ENCODE results near the gene TUBB1.

TUBB1 gene

DNA sequence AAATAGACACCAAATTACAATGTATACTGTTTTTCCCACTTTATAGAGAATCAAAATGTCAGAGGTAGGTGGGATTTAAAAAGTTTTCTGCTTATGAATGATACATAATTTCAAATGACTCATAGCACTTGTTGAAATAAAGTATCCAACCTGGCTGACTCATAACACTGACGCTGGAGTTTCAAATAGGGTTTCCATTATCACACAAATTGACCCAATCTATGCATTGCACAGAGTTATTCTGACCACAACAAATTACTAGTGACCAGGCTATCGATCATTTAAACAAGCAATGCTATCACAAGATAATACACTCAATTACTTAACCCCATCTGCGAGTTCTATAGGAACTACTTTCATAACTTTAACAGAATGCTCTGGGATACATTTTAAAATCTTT is 55.2 kb downstream of the TUBB1 start:
- TF ChIP-seq ZNF776 (tag by site-specific recombination; IDR thresholded peaks at IDR 0.05; ENCODE audit: borderline replicate concordance): no peak
- no peak for TF ChIP-seq ZNF510 (tag by site-specific recombination; IDR thresholded peaks at IDR 0.05; ENCODE audit: insufficient replicate concordance)
- TF ChIP-seq ZNF544 (tag by site-specific recombination; IDR thresholded peaks at IDR 0.05): no peak
- no peak for TF ChIP-seq ZNF114 (tag by site-specific recombination; IDR thresholded peaks at IDR 0.05)
- TF ChIP-seq RBAK (tag by site-specific recombination; IDR thresholded peaks at IDR 0.05): no peak
- TF ChIP-seq, protein P1, sequence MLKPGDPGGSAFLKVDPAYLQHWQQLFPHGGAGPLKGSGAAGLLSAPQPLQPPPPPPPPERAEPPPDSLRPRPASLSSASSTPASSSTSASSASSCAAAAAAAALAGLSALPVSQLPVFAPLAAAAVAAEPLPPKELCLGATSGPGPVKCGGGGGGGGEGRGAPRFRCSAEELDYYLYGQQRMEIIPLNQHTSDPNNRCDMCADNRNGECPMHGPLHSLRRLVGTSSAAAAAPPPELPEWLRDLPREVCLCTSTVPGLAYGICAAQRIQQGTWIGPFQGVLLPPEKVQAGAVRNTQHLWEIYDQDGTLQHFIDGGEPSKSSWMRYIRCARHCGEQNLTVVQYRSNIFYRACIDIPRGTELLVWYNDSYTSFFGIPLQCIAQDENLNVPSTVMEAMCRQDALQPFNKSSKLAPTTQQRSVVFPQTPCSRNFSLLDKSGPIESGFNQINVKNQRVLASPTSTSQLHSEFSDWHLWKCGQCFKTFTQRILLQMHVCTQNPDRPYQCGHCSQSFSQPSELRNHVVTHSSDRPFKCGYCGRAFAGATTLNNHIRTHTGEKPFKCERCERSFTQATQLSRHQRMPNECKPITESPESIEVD (tag by site-specific recombination; IDR thresholded peaks at IDR 0.05): peak; percentile 67; the same call in 1 of the 2 replicates
- TF ChIP-seq ZNF626 (tag by site-specific recombination; IDR thresholded peaks at IDR 0.05): no peak
- TF ChIP-seq ZNF248 (tag by site-specific recombination; IDR thresholded peaks at IDR 0.05): no peak
- no peak for TF ChIP-seq EGR2 (tag by site-specific recombination; IDR thresholded peaks at IDR 0.05; ENCODE audit: low read depth)
- no peak for TF ChIP-seq ZNF555 (tag by site-specific recombination; conservative IDR thresholded peaks at IDR 0.05)
- TF ChIP-seq ZNF747 (tag by site-specific recombination; IDR thresholded peaks at IDR 0.05): no peak
- no peak for TF ChIP-seq GLI4 (tag by site-specific recombination; IDR thresholded peaks at IDR 0.05)
- TF ChIP-seq HOXC10 (CRISPR knock-in tag; IDR thresholded peaks at IDR 0.05): no peak
- no peak for TF ChIP-seq ZNF560 (tag by site-specific recombination; IDR thresholded peaks at IDR 0.05; ENCODE audit: borderline replicate concordance)
- 0 out of 2 replicates have a peak, but pooled peaks have one; percentile 31 for TF ChIP-seq SP7 (tag by site-specific recombination; IDR thresholded peaks at IDR 0.05)
- TF ChIP-seq ZNF830 (tag by site-specific recombination; IDR thresholded peaks at IDR 0.05; ENCODE audit: low read depth): no peak
- TF ChIP-seq ZNF16 (tag by site-specific recombination; IDR thresholded peaks at IDR 0.05; ENCODE audit: low read depth): no peak
- TF ChIP-seq ZBTB1 (tag by site-specific recombination; IDR thresholded peaks at IDR 0.05): no peak
- peak; percentile 86 for TF ChIP-seq SCRT2 (tag by site-specific recombination; IDR thresholded peaks at IDR 0.05)
- TF ChIP-seq, protein P2, sequence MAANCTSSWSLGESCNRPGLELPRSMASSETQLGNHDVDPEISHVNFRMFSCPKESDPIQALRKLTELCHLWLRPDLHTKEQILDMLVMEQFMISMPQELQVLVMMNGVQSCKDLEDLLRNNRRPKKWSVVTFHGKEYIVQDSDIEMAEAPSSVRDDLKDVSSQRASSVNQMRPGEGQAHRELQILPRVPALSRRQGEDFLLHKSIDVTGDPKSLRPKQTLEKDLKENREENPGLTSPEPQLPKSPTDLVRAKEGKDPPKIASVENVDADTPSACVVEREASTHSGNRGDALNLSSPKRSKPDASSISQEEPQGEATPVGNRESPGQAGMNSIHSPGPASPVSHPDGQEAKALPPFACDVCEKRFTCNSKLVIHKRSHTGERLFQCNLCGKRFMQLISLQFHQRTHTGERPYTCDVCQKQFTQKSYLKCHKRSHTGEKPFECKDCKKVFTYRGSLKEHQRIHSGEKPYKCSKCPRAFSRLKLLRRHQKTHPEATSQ (tag by site-specific recombination; IDR thresholded peaks at IDR 0.05): no peak
- ChIA-PET CTCF (no interaction called here), POLR2A (interaction anchor here (0.7 kb wide), 1 partner anchor 42 kb away, joined by 3 read pairs; the partner anchor contains the start of gene ATP5F1E)
- no peaks in the 10 kb centered on the region for H3K4me1 ChIP-seq (ENCODE audit: control insufficient read depth, insufficient read depth, low read length)
- H3K36me3 ChIP-seq (ENCODE audit: control insufficient read depth in 2 of 2, insufficient read depth in 1 of 2, low read length in 2 of 2): no peaks in the 10 kb centered on the region
- no peaks in the 10 kb centered on the region for H3K9me3 ChIP-seq (ENCODE audit: control insufficient read depth, insufficient read depth, low read depth, low read length)
- no peak overlapping the region for H3K27ac ChIP-seq (ENCODE audit: extremely low read depth, low read depth, low read length)
- no peak overlapping the region for H3K4me3 ChIP-seq (ENCODE audit: low read depth, low read length)

DNA sequence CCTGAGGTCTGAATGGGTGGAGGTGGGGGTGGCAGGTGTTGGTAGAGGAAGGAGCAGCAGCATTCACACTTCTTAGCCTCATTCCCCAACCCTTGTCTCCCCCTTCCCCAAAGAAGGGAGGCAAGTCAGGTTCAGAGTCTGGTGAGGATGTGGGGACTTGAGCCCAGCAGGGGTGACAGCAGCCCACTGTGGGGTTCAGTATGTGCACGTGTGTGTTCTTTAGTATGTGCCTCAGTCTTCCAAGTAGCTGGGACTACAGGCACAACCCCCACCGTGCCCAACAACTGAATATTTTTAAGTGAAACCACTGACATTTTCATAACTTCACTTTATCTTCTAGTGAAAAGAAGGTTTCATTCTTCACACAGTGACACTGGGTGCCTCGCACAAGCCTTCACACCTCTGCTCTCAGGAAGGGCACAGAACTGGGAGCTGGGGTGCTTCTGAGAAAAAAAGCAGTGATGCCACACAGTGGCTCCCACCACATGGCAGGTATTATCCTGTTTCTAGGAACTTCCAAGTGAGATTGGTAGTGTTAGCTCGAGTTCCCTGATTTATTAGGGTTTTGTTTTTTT is 56.8 kb downstream of the TUBB1 start:
- Histone ChIP-seq H3K4me1 (ENCODE audit: control insufficient read depth, insufficient read depth, low read length) (no peaks in the 10 kb centered on the region), H3K27ac (ENCODE audit: extremely low read depth, low read depth, low read length) (no peak overlapping the region), H3K4me3 (ENCODE audit: low read depth, low read length) (no peak overlapping the region), H3K36me3 (ENCODE audit: control insufficient read depth in 2 of 2, insufficient read depth in 1 of 2, low read length in 2 of 2) (no peaks in the 10 kb centered on the region), H3K9me3 (ENCODE audit: control insufficient read depth, insufficient read depth, low read depth, low read length) (no peaks in the 10 kb centered on the region)
- TF ChIP-seq ZNF623 (tag by site-specific recombination; IDR thresholded peaks at IDR 0.05): no peak
- 0 out of 2 replicates have a peak, but pooled peaks have one; percentile 13 for TF ChIP-seq PRDM1 (tag by site-specific recombination; IDR thresholded peaks at IDR 0.05)
- CTCF ChIA-PET: interaction anchor here (0.5 to 2.6 kb wide), 2 partner anchors 12 to 14 kb away, joined by 3 to 14 read pairs; no protein-coding TSS in a partner anchor
- POLR2A ChIA-PET: interaction anchor here (0.5 kb wide), 1 partner anchor 54 kb away, joined by 6 read pairs; no protein-coding TSS in a partner anchor
